DND-41 (cell line): ENCODE measurements around the gene HEATR3.

Source experiments
- CTCF ChIP-seq: IDR thresholded peaks from 2 replicates; pipeline ENCODE4 v1.5.1; 2012; ENCODE audit warnings: borderline replicate concordance, low read length, moderate library complexity, mild to moderate bottlenecking; ENCODE audit not compliant: poor library complexity, severe bottlenecking; ENCODE audit errors: extremely low read depth
- EZH2 ChIP-seq: IDR thresholded peaks from 3 replicates; pipeline ENCODE4 v1.6.1; 2012; ENCODE audit warnings: borderline replicate concordance, low read depth, mild to moderate bottlenecking, moderate library complexity, low read length, inconsistent platforms; ENCODE audit not compliant: severe bottlenecking

DNA sequence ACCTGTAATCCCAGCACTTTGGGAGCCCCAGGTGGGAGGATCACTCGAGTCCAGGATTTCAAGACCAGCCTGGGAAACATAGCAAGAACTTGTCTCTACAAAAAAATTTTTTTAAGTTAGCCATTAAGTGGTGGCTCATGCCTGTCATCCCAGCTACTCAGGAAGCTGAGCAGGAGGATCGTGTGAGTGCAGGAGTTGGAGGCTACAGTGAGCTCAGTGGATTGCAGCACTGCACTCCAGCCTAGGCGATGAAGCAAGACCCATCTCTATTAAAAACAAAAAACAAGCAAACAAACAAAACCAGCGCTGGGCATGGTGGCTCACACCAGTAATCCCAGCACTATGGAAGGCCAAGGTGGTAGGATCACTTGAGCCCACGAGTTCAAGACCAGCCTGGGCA lies 38.0 kb downstream of the HEATR3 start:
- TF ChIP-seq EZH2 (no peak), CTCF (no peak)
